Endometrial microvascular endothelial cells (primary cell): ENCODE measurements around the gene APOO. TPM values are rescaled to one million over a fixed set of nuclear protein-coding genes. Genes with fewer than 3 reads are reported as not detected.

Experiments
- in situ Hi-C: cut with HindIII; loops from 2 replicates; pipeline ENCODE4 v1.10.0; 2017; ENCODE audit warnings: low sequenced_read_pairs, low pct_unique_long_range_greater_than_20kb; ENCODE audit errors: inconsistent ontology term
- total RNA-seq: library from RNA; depleted of rRNA; stranded (reverse); fragments of >200 nt; gene quantifications from one replicate; pipeline ENCODE4 v1.2.3, GENCODE V29; 2015; ENCODE audit errors: inconsistent ontology term

Gene APOO
- 16.1 TPM for total RNA-seq

DNA sequence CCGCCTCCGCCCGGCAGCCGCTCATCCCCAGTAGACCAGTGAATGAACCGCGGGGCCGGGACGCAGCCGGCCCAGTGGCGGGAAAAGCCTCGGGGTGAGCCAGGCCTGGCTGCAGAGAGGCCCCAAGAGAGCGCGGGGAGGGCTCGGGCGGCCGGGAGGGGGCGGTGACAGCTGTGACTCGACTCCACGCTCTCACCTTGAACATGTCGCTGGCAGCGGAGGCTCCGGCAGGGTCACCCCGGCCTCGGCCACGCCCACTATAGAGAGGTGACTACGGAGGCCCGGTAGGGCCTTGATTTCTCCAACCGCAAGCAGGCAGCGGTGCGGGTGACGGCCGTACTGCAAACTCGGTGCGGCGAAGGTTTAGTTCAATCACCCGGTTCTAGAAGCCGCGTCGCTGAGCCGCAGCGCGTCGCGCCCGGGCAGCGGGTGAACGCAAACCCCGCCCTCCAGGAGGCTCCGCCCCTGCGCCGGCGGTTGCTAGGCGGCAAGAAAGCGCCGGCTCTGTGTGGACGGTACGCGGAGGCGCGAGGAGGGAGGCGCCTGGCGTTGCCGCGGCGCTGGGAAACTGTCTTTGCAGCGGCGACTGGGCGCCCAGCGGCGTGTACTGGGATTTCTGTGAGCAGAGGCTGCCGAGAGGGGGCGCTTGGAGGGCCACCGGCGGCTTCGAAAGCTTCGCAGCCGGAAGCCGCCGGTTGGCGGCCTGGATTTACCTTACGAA is at the start of gene APOO, which contains the start of gene CXorf58:
APOO (minus strand) TSS at position 441 of the 721 bp plus-strand sequence; CDS start at position 205, 236 bp downstream.
CXorf58 (plus strand) TSS at position 509 of the 721 bp plus-strand sequence. CDS start 2,297 bp downstream, outside the sequence.
- in situ Hi-C loops, result no loop called here

DNA sequence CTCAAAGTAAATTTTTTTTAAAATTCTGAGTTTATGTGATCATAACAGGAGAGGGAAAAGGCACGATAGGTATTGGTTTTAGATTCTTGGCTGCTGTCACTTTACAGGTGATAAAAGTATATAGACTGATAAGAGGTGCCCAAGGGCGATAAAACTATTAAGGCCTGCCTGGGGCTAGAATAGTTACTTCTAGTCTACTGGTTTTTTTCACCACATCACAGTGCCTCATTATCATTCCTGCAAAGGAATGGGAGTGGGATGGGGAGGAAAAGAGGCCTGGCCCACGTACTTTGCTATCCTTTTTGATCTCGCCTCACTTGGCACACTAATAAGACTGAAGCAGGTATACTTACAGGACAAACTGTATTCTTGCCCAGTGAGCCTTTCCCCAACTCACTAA is 46.7 kb upstream of the APOO start:
- in situ Hi-C loops, result no loop called here

DNA sequence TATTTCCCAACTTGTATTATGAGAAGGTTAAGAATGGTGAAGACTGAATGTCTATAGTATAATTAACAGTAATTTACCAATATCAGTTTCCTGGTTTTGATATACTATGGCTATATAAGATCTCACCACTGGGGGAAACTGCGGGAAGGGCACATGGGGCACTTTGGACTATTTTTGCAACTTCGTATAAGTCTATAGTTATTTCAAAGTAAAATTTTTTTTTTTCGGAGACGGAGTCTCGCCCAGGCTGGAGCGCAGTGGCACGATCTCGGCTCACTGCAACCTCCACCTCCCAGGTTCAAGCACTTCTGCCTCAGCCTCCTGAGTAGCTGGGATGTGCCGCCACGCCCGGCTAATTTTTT is 46.2 kb upstream of the APOO start:
- in situ Hi-C loops, result no loop called here

DNA sequence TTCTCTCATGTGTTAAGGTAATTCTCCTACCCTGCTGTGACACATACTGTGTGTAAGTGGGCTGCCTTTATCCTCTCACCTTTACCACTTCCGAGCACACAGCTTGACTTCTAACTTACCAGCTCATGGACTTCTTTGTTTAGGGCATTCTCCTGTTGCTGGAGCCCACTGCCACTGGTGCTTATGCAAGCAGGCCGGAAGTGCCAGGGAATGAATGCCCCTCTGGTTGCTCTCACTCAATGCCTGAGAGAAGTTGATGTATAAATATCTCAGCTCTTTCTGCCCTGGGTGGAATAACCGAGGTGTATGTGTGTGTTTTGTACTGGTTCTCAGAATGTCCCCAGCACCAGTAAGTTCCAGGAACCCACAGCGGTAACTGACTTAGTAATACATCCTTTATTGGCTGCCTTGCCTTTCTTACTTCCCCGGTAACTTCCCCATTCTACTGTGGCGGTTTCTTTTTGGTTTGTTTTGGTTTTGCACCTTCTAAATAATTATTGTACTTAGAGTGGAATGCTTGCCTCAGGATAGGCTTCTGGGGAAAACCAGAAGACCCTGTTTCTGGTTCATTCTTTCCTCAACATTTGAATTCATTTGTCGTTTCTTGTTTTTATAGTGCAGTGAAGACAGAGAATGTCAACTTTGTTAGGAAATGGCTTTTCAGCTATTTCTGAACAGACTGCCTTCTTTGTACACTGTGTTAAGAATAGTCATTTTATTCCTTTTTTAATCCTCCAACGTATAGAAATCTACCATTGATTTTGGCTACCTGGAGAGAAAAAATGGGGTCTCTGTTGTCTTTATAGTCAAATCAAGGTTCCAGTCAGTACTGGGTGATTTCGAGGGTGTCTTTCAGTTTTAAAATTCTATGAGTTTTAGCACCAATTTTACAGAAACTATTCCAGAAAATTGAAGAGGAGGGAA is 45.5 kb upstream of the APOO start:
- in situ Hi-C loops, result no loop called here

DNA sequence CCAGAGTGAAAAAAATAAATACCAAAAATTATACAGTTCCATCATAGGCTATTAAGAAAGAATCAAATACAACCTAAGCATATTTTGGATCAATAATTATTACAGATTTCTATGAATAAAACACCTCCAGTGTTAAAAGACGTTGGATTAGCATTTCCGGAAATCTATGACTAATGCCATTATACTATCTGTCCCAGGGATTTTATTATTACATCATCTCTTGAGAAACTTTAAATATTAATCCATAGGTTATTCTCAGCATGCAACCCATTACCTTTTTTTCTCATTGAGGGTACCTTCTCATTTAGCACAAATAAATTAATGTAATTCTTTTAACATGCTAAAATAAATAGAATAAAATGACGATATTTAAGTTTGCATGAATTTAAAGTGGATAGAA is 44.7 kb upstream of the APOO start:
- in situ Hi-C loops, result no loop called here

DNA sequence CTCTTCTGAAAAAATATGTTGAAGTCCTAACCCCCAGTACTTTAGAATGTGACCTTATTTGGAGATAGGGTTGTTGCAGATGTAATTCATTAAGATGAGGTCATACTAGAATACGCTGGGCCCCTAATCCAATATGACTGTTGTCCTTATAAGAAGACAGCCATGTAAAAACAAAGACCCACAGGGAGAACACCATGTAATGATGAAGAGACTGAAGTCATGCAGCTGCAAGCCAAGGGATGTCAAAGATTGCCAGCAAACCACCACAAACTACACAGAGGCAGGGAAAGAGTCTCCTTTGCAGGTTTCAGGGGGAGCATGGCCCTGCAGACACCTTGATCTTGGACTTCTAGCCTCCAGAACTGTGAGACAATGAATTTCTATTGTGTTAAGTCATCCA is 37.5 kb upstream of the APOO start:
- in situ Hi-C loops, result no loop called here

DNA sequence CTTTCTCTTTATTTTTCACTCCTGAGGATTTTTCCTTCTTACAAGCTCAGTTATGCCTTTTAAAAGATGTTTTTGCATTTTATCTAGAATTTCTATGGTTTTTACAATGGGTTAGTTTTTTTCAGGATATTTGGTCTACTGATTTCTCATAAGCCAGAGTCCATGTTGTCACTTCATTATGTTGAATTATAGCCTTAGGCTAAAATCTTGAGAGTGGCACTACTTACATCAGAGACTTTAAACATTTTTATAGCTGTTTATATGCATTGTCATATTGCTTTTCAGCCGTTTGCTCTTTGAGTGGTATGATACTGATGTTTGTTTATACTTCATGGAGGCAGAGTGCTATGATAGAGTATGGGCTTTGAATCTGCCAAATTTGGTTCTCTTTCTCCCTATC is 36.5 kb upstream of the APOO start:
- in situ Hi-C loops, result no loop called here

DNA sequence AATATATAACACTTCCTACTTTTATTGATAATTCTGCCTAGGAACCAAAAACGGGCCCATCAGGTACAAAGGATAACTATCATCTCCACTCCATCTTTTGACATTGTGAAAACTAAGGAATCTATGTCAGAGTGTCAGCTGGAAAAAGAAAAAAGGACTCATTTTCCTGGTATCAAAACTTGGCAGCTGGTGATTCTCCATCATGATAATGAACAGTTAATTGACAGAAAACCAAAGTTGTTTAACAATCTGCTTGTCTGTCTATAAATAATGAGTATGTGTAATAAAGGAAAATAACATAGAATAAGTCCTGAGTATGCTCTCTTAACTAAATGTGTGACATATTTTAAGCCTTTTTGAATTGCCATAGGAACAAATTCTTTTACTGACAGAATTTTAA is 31.5 kb upstream of the APOO start:
- in situ Hi-C loops, result no loop called here

DNA sequence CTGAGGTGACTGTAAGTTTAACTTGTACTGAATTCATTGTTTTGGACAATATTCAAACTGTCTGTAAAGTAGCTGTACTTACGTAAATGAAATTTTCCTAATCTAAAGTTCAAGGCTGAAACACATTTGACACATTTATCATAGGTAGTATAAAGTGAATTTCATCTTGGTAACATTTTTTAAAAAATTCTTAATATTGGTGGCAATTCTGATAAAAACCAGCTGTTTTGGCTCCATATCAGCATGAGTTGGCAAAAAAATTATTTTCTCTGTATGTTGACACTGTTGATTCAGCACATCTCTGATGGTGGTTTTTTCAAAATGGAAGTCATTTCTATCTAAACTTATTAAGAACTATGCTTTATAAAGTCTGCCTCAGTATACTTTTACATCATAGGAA is 31.0 kb upstream of the APOO start:
- in situ Hi-C loops, result no loop called here

DNA sequence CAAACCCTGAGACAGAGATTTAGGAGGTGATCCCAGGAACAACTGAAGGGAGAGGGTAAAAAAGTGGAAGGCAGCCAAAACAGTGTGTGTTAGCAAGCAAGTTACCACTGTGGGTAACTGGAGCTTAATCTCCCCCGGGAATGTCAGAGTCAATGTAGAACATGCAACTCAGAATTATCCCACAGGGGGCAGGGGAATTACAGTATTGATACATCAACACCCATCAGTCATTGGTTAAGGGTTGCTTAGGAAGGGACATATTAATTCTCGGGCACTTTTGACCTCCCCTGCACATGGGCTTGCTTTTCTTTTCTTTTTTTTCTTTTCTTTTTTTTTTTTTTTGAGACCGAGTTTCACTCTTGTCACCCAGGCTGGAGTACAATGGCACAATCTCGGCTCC is 29.4 kb upstream of the APOO start:
- in situ Hi-C loops, result no loop called here

DNA sequence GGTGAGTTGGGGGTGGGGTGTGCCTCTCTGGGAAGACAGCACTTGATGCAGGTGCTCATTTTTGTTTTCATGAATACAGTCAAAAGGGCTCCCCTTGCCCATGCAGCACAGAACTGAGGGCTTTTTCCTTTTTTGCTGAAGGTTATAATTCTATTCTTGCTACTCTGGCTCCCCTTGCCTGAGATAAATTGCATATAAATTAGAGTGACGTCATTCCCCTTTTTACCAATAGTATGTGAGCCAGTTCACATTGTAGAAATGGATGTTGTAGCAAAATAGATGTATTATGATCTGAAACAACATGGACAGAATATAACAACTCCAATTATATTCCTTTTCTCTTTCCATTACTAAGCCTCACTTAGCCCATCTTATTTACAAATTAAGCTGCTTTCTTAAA is 28.4 kb upstream of the APOO start:
- in situ Hi-C loops, result no loop called here

DNA sequence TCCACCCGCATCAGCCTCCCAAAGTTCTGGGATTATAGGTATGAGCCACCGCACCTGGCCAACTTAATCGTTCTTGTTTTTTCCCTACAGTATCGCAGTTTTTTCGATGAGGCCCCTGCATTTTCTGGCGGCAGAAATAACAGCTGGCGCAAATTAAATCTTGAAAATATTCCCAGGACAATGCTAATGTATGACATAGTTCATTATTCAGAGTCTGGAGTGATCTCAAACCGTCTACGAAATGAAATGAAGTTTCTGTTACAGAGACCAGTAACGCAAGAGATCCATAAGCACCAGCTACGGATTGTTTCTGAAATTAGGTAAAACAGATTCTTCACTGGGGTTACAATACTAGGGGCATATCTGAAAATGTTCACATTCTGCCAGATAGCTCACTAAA is 27.4 kb upstream of the APOO start:
- in situ Hi-C loops, result no loop called here

DNA sequence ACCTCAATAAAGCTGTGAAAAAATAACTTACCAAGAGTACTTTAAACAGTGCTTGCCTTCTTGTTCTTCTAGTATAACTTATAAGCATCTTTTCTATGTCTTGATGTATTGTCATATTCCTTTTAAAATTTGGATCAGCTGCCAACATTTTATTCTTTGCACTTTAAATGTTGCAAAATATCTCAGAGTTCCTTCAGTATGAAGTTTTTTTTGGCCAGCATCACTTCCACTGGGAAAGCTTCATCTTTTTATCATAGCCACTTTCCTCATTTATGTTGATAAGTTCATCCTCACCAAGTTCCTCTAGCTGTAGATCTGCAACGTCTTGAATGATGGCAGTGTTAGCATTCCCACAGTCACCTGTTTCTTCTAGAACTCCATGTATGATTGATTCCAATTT is 24.3 kb upstream of the APOO start:
- in situ Hi-C loops, result no loop called here

DNA sequence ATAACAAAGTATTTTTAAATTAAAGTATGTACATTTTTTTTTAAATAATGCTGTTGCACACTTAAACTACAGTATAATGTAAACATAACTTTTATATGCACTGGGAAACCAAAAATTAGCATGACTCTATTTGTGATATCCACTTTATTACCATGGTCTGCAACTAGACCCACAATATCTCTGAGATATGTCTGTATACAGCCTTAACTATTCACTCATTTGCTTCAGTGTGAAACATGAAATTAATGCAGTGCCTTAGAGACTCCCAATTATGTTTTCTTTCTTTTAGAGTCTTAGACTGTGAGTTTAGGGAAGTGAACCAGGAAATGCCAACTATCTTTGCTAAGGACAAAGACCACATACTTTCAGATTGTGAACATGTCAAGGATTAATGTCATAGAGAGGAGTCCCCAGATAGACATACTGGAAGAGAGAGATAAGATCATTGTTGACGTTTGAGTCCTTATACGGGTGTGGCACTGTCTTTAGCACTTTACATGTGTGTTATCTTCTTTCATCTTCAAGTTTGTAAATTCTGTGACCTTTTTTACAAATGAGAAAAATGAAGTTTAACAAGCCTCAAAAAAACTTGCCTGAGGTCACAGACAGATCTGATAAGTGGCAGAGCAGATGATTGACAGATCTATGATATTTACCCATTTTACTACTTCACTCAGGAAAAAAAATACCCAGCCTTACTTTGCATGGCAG is 23.3 kb upstream of the APOO start:
- in situ Hi-C loops, result no loop called here

DNA sequence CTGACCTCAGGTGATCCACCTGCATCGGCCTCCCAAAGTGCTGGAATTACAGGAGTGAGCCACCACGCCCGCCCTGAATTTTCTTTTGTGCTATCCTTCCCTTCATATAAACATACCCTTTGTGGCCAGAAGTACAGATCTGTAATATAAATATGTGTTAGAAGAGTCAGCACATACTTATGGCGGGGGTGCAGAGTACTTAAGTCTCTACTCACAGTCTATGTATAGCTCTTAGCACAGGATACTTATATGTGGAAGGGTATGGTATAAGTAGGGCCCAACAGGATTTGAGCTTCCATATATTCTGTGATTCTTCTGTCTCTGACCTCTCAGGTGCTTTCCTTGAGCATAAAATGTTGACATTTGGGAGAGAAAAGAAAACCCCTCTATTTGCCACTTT is 18.3 kb upstream of the APOO start:
- in situ Hi-C loops, result no loop called here

DNA sequence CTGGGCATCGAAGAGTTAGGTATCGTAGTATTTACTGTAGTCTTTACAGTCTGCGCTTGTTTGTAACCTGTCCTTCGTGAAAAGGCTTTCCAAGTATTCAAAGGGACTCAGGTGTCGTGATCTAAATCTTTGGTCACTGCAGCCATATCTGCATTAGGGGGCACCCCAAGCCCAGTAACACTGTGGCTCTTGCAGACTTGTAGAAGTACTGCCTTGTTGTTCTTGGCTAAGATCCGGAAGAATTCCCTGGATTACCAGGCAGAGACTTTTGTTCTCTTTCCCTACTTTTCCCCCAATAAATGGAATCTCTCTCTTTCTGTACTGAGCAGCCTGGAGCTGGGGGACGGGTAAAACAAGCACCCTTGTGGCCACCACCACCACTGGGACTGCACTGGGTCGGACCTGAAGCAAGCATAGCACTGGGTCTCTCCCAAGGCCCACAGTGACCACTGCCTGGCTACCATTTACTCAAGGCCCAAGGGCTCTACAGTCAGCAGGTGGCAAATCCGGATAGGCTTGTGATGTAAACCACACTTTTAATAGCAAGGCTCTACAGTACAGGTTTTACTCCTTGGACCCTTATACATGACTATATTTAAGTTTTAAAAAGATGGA is 12.1 kb upstream of the APOO start:
- in situ Hi-C loops, result no loop called here

DNA sequence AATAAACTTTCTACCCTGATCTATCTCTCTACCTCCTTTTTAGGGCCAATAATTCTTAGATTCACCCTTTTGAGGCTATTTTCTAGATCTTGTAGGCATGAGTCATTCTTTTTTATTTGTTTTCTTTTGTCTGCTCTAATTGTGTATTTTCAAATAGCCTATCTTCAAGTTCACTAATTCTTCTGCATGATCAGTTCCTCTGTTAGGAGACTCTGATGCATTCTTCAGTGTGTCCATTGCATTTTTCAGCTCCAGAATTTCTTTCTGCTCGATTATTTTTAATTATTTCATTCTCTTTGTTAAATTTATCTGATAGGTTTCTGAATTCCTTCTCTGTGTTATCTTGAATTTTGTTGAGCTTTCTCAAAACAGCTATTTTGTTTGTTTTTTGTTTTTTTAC is 11.4 kb upstream of the APOO start:
- in situ Hi-C loops, result no loop called here

DNA sequence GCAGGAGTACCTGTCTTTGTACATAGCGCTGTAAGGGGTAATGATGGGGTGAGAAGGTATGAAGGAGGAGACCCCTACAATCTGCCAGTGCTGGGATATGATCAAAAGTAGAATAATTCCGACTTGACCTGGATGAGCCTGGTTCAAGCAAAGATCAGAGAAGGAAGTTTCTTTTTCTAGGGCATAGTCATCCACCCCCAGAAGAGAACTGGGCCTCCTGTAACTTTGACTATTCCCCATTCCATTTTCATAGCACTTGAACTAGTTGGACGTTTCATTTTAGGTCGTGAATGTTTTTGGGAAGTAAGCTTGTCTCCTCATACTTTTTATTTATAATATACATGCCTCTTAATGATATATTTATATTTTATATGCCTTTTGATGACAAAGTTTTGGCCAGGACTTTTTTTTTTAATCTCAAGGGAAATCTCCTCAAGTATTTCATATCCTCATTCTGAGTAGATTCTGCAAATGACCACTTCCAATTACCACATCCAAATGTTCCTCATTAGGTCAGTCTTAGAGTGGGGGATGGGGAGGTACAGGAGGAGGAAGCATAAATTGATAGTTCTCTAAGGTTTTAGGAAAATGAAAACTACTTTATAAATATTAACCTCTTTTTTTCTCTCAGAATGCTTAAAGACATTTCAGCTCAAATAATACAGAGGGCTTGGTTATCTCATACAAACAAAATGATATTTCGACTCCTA is 3.5 kb upstream of the APOO start:
- in situ Hi-C loops, result no loop called here
